ENCODE measurements around the gene GJB6. TPM values are rescaled to one million over a fixed set of nuclear protein-coding genes. Genes with fewer than 3 reads are reported as not detected.

The GJB6 gene
- polyA plus RNA-seq, 1 donor from 2014 or later = not detected

GRCh38 chr13:20247403-20247802 lies 15.3 kb upstream of the GJB6 start:
- no peak overlapping the region for H2AFZ ChIP-seq (ENCODE audit: low read depth, low read length)
- no peak overlapping the region for H3K9ac ChIP-seq (ENCODE audit: low read length)
- H3K27ac ChIP-seq (ENCODE audit: low read length) = no peak overlapping the region
- no peak overlapping the region for H3K4me2 ChIP-seq (ENCODE audit: low read length)
- TF ChIP-seq RAD21 (conservative IDR thresholded peaks at IDR 0.05) (no peak), TAF1 (IDR thresholded peaks at IDR 0.05; ENCODE audit: low read depth) (no peak), MXI1 (conservative IDR thresholded peaks at IDR 0.05; ENCODE audit: poor library complexity, severe bottlenecking) (no peak), EP300 (conservative IDR thresholded peaks at IDR 0.05; ENCODE audit: poor library complexity, severe bottlenecking) (peak; percentile 6)
- TF ChIP-seq, protein P1, sequence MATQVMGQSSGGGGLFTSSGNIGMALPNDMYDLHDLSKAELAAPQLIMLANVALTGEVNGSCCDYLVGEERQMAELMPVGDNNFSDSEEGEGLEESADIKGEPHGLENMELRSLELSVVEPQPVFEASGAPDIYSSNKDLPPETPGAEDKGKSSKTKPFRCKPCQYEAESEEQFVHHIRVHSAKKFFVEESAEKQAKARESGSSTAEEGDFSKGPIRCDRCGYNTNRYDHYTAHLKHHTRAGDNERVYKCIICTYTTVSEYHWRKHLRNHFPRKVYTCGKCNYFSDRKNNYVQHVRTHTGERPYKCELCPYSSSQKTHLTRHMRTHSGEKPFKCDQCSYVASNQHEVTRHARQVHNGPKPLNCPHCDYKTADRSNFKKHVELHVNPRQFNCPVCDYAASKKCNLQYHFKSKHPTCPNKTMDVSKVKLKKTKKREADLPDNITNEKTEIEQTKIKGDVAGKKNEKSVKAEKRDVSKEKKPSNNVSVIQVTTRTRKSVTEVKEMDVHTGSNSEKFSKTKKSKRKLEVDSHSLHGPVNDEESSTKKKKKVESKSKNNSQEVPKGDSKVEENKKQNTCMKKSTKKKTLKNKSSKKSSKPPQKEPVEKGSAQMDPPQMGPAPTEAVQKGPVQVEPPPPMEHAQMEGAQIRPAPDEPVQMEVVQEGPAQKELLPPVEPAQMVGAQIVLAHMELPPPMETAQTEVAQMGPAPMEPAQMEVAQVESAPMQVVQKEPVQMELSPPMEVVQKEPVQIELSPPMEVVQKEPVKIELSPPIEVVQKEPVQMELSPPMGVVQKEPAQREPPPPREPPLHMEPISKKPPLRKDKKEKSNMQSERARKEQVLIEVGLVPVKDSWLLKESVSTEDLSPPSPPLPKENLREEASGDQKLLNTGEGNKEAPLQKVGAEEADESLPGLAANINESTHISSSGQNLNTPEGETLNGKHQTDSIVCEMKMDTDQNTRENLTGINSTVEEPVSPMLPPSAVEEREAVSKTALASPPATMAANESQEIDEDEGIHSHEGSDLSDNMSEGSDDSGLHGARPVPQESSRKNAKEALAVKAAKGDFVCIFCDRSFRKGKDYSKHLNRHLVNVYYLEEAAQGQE (IDR thresholded peaks at IDR 0.05; ENCODE audit: borderline replicate concordance) = no peak
- no peaks in the 10 kb centered on the region for H3K9me2 ChIP-seq (ENCODE audit: insufficient read depth, low read length)
- no peaks in the 10 kb centered on the region for H4K20me1 ChIP-seq (ENCODE audit: insufficient read depth)
- no peaks in the 10 kb centered on the region for H3K79me2 ChIP-seq (replicated peaks; ENCODE audit: insufficient read depth, low read length)
- H3K9me3 ChIP-seq (ENCODE audit: low read length) = no peaks in the 10 kb centered on the region
- H3K4me3 ChIP-seq (ENCODE audit: low read length) = no peak overlapping the region
- no peaks in the 10 kb centered on the region for H3F3A ChIP-seq (ENCODE audit: insufficient read depth, low read length, poor library complexity, severe bottlenecking)
- H3K27me3 ChIP-seq (ENCODE audit: insufficient read depth, low read depth, low read length) = no peaks in the 10 kb centered on the region
- H3K36me3 ChIP-seq (ENCODE audit: insufficient read depth, low read length) = no peaks in the 10 kb centered on the region

DNA sequence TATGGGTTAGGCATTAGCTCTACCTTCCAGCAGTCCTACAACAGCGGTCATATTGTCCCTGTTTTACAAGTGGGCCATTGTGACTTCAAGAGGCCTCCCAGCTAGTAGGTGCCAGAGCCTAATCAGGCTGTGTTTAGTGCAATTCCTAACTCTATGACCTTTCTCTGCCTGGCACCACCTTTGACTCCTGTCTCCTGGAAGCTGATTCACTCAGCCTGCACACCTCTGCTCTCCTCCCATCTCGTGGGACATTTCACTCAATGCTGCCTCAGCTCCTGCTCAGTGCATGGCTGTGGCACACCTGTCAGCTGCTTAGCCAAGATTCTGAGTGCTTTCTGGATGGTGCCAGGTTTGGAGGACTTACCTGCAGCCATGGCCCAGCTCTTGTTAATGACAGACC lies 9.5 kb upstream of the GJB6 start:
- H3K4me2 ChIP-seq (ENCODE audit: low read length) = no peak overlapping the region
- no peaks in the 10 kb centered on the region for H3K36me3 ChIP-seq (ENCODE audit: insufficient read depth, low read length)
- no peak overlapping the region for H3K9ac ChIP-seq (ENCODE audit: low read length)
- TF ChIP-seq, protein P1 (IDR thresholded peaks at IDR 0.05; ENCODE audit: borderline replicate concordance) = no peak
- TF ChIP-seq RAD21 (conservative IDR thresholded peaks at IDR 0.05) (no peak), SMC3 (conservative IDR thresholded peaks at IDR 0.05; ENCODE audit: poor library complexity) (no peak), POLR2AphosphoS5 (IDR thresholded peaks at IDR 0.05) (no peak), MXI1 (conservative IDR thresholded peaks at IDR 0.05; ENCODE audit: poor library complexity, severe bottlenecking) (no peak), TAF1 (IDR thresholded peaks at IDR 0.05; ENCODE audit: low read depth) (no peak), CTCF (IDR thresholded peaks at IDR 0.05; ENCODE audit: poor library complexity, severe bottlenecking) (no peak), EZH2 (IDR thresholded peaks at IDR 0.05; ENCODE audit: borderline replicate concordance, insufficient read depth, low read length, poor library complexity, severe bottlenecking) (no peak), EP300 (conservative IDR thresholded peaks at IDR 0.05; ENCODE audit: poor library complexity, severe bottlenecking) (no peak)
- H3K79me2 ChIP-seq (replicated peaks; ENCODE audit: insufficient read depth, low read length) = no peaks in the 10 kb centered on the region
- no peaks in the 10 kb centered on the region for H3K9me3 ChIP-seq (ENCODE audit: low read length)
- no peaks in the 10 kb centered on the region for H3F3A ChIP-seq (ENCODE audit: insufficient read depth, low read length, poor library complexity, severe bottlenecking)
- no peaks in the 10 kb centered on the region for H3K27me3 ChIP-seq (ENCODE audit: insufficient read depth, low read depth, low read length)
- no peak overlapping the region for H3K4me3 ChIP-seq (ENCODE audit: low read length)
- H3K9me2 ChIP-seq (ENCODE audit: insufficient read depth, low read length) = no peaks in the 10 kb centered on the region
- H4K20me1 ChIP-seq (ENCODE audit: insufficient read depth) = no peaks in the 10 kb centered on the region
- H2AFZ ChIP-seq (ENCODE audit: low read depth, low read length) = no peak overlapping the region
- H3K27ac ChIP-seq (ENCODE audit: low read length) = no peak overlapping the region

Data from neural cell (in vitro differentiated cells).